NT2/D1 (cell line): ENCODE measurements around the gene AP4M1.

ENCODE experiments used
- SUZ12 ChIP-seq: IDR thresholded peaks from 2 replicates; pipeline ENCODE4 v1.6.1; 2011; ENCODE audit not compliant: insufficient read length, insufficient read depth; ENCODE audit errors: extremely low read depth
- YY1 ChIP-seq: IDR thresholded peaks from 2 replicates; pipeline ENCODE4 v1.6.1; 2011; ENCODE audit not compliant: insufficient read length, insufficient read depth

- no peak for TF ChIP-seq SUZ12
- TF ChIP-seq YY1, result no peak
These were observed 26.0 kb upstream of the AP4M1 start for GRCh38 chr7:100075418-100075817.
